Measurements from ENCODE around the gene DDT. TPM values are rescaled to one million over a fixed set of nuclear protein-coding genes. Genes with fewer than 3 reads are reported as not detected.
"Not testable (repeated sequence)": the region's sequence is repeated elsewhere in the genome, so short reads cannot be mapped to it uniquely, and the experiment has no call there.

The DDT gene
- 10 to 100 TPM; 61.4 to 94.2 (median 77.6) TPM for polyA plus RNA-seq (ENCODE audit: insufficient read length in 4 of 4)

- not testable (repeated sequence) for DNase-seq (ENCODE audit: low read depth in 4 of 4, low spot score in 2 of 4)
Observed at GRCh38 chr22:23974345-23974744, at the start of gene DDT. Gene DDT (minus strand): TSS chr22:23974441. CDS start chr22:23974414, 27 bp downstream.

DNA sequence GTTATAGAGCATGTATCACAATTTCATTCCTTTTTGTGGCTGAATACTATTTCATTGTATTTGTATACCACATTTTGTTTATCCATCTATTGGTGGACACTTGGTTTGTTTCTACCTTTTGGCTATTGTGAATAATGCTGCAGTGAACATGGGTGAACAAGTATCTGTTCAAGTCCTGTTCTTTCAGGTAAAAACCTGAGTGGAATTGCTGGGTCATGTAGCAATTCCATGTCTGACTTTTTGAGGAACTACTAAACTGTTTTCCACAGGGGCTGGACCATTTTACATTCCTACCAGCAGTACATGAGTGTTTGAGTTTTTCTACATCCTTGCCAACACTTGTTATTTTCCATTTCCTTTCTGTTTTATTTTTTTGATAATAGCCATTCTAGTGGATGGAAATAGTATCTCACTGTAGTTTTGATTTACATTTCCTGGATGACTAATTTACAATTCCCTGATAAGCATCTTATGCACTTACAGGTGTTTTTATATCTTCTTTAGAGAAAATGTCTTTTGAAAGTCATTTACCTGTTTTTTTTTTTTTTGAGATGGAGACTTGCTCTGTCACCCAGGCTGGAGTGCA, 49.1 kb upstream of the DDT start:
- no peak for DNase-seq (ENCODE audit: low read depth in 4 of 4, low spot score in 2 of 4)

DNA sequence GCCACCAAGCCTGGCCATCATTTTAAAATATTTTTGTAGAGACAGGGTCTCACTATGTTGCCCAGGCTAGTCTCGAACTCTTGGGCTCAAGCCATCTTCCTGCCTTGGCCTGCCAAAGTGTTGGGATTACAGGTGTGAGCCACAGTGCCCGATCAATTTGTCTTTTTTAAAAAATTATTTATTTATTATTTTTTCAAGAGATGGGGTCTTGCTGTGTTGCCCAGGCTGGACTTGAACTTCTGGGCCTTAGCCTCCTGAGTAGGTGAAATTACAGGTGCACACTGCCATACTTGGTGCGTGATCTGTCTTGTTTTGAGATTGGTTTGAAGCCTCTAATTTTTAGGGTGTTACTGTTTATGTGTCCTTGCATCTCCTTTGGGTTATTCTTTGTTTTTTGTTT, 47.1 kb upstream of the DDT start:
- DNase-seq (ENCODE audit: low read depth in 4 of 4, low spot score in 2 of 4) = no peak

DNA sequence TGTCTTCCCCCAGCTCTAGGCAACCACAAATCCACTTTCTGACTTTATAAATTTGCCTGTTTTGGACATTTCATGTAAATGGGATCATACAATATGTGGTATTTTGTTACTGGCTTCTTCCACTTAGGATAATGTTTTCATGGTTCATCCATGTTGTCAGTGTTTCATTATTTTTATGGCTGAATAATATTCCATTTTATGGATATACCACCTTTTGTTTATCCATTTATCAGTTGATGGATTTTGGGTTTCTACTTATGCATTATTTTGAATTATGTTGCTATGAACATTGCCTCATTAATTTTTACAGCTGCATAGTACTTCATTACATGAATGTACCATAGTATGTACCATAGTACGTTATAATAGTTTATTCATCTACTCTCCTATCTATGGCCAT, 41.9 kb upstream of the DDT start:
- no peak for DNase-seq (ENCODE audit: low read depth in 4 of 4, low spot score in 2 of 4)

DNA sequence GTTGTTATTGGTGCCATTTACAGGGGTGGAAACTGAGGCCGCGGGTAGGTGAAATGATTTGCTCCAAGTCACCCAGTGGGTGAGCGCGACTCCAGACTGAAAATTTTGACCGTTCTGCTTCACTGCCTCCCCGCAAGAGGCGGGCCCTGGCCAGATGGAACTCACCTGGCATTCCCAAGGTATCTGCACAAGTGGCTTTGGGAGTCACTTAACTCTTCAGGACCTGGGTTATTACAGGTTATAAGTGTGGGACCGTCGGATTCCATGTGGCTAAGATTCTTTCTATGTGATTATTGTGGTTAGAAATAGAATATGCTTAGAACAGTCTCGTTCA, 37.5 kb upstream of the DDT start:
- DNase-seq (ENCODE audit: low read depth in 4 of 4, low spot score in 2 of 4) = no peak

DNA sequence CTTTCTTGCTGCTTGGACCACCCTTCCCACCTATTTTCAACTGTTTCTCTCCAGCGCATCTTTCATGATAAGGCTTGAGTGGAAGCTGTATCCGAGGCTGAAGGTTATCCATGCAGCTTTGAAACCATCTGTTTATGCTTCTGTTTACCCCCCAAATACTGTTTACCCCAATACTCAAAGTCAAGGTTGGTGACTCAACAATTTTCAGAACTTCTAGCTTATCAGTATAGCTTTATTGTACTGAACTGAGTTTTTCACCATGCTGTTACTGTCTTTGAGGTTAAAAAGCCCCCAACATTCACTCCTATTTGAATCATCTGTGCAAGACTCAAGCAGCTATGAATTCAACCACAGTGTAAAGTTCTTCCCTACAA, 35.8 kb upstream of the DDT start:
- DNase-seq (ENCODE audit: low read depth in 4 of 4, low spot score in 2 of 4) = no peak

GRCh38 chr22:24009227-24010017, 35.2 kb upstream of the DDT start:
- DNase-seq (ENCODE audit: low read depth in 4 of 4, low spot score in 2 of 4) = no peak

DNA sequence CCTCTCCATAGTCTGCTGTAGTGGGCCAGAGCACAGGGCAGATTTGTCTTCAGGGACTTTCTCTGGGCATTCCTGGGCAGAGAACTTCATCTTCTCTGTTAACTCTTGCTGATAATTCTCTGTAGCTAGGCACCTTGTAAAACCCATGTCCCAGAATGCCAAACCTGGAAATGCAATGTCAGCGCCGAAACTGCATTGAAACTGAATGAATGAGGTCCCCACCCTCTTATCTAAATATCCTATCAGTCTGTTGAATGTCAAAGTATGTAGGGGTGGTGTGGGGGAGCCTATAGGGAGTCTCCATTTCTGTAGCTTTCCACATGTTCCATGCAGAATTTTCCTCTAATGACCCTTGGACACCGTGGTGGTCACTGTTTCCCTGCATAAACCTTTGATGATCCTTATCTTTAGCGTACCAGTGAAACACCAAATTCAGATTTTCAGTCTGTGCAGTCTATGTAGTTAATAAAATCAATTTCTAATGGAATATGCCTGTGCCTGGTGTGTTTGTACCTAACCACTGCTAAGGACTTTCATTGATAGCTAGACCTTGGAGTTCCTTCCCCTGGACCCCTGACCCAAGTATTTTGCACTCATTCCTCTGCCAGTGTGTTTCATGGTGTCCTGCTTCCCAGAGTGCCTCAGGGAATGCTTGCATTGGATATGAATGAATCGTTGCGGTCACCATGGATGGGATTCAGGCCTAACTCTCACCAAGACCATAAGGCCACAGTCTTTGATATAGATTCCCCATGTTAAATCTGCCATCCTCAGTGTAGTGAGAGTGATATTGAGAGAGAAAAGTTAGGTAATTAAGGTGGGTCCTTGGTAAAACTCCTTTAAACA, 34.4 kb upstream of the DDT start:
- no peak for DNase-seq (ENCODE audit: low read depth in 4 of 4, low spot score in 2 of 4)

GRCh38 chr22:24008022-24008283, 33.7 kb upstream of the DDT start:
- no peak for DNase-seq (ENCODE audit: low read depth in 4 of 4, low spot score in 2 of 4)

DNA sequence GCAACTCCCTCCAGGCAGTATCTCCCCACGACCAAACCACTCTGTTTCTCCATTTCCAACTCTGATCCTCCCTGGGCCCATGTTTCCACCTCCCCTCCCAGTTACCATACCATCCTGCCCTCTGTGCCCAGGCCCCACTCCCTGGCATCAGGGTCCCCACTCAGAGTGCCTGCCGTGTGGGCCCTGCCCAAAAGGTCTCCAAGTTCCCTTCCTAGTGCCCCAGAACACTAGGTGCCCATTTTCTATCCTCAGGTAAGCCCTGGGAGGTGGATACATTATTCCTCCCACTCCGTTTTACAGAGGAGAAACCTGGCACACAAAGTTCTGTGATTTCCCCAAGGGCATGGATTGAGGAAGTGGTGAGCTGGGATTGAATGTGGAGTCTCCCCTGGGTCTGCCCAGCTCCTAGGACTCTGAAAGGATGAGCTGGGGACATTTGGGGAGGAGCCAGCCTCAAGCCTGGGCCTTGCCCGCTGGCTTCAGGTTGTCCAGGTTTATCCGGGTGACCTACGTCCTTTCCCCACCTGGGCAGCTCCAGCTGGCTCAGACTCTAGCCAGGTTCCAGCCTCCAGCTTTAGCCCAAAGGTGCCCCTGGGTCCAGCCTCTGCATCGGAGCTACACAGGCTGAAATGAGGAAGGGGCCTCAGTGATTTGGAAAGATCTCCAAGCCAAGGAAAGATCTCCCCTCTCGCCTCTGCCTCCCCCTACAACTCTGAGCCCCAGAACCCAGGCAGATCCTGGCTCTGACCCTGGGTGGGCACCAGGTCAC, 33.2 kb upstream of the DDT start:
- DNase-seq (ENCODE audit: low read depth in 4 of 4, low spot score in 2 of 4) = no peak

DNA sequence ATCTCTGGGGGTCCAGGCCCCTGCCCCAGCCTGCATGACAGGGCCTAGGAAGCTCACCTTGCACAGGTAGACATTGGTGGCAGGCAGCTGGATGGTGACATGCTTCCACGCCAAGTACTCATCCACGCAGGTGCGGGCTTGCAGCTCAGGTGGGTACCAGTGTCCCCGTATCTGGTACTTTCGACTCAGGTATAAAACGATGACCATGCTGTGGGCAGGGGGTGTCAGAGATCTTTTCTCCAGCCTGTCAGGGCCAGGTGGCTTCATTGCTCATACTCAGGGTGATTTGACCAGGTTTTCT, 32.6 kb upstream of the DDT start:
- DNase-seq (ENCODE audit: low read depth in 4 of 4, low spot score in 2 of 4) = no peak

- DNase-seq (ENCODE audit: low read depth in 4 of 4, low spot score in 2 of 4) = no peak
Observed at GRCh38 chr22:24006207-24006913, 32.1 kb upstream of the DDT start.

DNA sequence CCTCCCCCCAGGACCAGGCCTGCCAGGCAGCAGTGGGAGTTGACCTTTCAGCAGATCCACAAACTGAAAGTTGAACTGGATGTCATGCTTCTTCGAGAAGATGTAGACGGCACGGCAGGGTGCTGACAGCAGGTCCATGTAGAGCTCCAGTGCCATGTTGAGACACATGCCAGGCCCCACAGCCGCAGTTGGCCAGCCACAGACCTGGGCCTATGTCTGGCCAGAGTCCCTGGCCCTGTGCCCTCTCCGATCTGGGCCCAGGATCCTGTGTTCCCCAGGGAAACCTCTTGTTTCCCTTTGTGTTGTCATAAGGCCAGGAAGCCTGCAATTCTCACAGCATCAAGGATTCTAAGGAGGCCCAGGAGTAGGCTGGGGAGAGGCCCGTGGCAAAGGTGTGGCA, 31.0 kb upstream of the DDT start, which contains the start of gene GSTT4:
Gene GSTT4, minus strand, starts transcription at position 253 of the 400 bp plus-strand sequence. Its CDS starts 97 bp downstream, at position 156.
- DNase-seq (ENCODE audit: low read depth in 4 of 4, low spot score in 2 of 4) = no peak

DNA sequence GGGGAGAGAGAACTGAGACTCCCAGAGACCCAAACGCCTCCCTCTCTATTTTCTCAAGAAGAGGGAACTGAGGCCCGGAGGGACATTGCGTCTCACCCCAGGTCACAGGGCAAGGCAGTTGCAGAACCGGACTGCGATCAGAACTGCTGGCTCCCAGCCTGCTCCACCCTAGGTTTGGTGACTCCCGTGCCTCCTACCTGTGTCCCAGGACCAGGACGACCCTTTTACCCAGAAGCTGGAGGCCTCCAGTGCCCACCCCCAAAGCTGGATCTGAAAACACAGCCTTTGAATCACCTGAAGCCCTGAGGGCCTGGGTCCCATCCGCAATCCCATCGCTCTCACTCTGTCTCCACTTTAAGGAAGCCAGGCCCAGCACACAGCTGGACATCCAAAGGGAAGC, 29.6 kb upstream of the DDT start:
- no peak for DNase-seq (ENCODE audit: low read depth in 4 of 4, low spot score in 2 of 4)

DNA sequence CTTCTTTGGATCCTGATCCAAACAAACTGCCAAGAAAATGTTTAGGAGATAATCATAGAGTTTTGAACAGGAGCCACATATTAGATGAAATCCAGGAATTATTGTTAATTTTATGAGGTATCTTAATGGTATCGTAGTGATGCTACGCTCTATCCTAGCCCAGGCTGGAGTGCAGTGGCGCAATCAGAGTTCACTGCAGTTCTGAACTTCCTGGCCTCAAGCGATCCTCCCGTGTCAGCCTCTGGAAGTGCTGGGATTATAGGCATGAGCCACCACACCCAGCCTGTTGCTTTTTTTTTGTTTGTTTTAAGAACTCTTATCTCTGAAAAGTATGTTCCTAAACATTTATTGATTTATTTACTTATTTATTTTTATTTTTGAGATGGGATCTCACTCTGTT, 28.6 kb upstream of the DDT start:
- DNase-seq (ENCODE audit: low read depth in 4 of 4, low spot score in 2 of 4) = no peak

- DNase-seq (ENCODE audit: low read depth in 4 of 4, low spot score in 2 of 4) = no peak
Observed at GRCh38 chr22:24002272-24002671, 28.0 kb upstream of the DDT start.

DNA sequence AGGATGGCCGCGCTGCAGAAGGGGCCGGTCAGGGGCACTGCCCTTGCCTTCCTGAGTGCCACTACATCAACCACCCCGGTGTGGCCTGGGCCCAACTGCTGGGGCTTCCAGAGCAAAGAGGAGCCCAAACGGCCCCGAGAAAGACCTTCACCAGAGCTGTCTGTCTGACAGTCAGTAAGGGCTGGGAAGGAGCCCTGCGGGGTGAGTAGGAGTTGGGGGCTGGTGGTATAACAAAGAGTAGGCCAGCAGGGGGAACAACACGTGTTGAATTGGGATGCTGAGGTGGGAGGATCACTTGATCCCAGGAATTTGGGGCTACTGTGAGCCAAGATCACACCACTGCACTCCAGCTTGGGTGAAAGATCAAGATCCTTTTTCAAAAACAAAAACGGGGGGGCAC, 27.1 kb upstream of the DDT start:
- no peak for DNase-seq (ENCODE audit: low read depth in 4 of 4, low spot score in 2 of 4)

GRCh38 chr22:23999779-24000178, 25.5 kb upstream of the DDT start:
- DNase-seq (ENCODE audit: low read depth in 4 of 4, low spot score in 2 of 4) = not testable (repeated sequence)

DNA sequence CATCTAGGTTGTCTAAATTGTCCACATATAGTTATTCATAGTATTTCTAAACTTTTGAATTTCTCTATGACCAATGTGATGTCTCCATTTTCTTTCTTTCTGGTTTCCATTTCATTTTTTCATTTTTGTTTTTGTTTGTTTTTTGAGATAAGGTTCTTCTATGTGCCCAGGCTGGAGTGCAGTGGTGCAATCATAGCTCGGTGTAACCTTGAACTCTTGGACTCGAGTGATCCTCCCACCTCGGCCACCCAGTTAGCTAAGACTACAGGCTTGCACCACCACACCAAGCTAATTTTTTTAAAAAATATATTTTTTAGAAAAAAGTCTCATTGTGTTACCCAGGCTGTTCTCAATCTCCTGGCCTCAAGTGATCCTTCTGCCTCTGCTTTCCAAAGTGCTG, 22.9 kb upstream of the DDT start:
- DNase-seq (ENCODE audit: low read depth in 4 of 4, low spot score in 2 of 4) = no peak

- not testable (repeated sequence) for DNase-seq (ENCODE audit: low read depth in 4 of 4, low spot score in 2 of 4)
Observed at GRCh38 chr22:23993581-23994177, 19.4 kb upstream of the DDT start.
